Measurements from ENCODE around the gene UBE2G2. TPM values are rescaled to one million over a fixed set of nuclear protein-coding genes. Genes with fewer than 3 reads are reported as not detected.

Gene UBE2G2
- polyA plus RNA-seq, 1 experiment: 93.2 TPM

DNA sequence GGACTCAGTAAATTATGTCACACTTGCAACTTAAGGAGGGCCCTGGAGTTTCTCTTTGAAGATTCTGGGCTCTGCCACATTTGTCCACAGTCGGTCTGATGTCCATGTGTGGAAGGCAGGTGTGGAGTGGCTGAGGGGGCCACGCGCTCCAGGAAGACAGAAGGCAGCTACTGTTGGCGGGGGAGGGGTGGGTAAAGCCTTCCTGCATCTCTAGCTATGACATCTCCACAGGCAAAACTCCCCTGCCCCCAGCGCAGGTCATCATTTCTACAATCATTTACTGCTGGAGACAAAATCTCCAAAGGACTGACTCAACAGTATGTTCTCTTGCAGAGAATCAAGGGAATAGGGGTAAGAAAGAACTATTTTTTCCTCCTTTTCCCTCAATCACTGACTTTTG, 78.9 kb downstream of the UBE2G2 start:
- POLR2A ChIA-PET: no interaction called here
- CTCF ChIA-PET: no interaction called here
- Histone ChIP-seq H3K27me3 (ENCODE audit: control insufficient read depth, insufficient read depth, low read length) (peaks cover 14% of the 10 kb centered on the region), H3K36me3 (ENCODE audit: control insufficient read depth, insufficient read depth, low read length) (no peaks in the 10 kb centered on the region), H3K4me3 (ENCODE audit: low read depth, low read length) (no peak overlapping the region)
- TF ChIP-seq, protein P1, sequence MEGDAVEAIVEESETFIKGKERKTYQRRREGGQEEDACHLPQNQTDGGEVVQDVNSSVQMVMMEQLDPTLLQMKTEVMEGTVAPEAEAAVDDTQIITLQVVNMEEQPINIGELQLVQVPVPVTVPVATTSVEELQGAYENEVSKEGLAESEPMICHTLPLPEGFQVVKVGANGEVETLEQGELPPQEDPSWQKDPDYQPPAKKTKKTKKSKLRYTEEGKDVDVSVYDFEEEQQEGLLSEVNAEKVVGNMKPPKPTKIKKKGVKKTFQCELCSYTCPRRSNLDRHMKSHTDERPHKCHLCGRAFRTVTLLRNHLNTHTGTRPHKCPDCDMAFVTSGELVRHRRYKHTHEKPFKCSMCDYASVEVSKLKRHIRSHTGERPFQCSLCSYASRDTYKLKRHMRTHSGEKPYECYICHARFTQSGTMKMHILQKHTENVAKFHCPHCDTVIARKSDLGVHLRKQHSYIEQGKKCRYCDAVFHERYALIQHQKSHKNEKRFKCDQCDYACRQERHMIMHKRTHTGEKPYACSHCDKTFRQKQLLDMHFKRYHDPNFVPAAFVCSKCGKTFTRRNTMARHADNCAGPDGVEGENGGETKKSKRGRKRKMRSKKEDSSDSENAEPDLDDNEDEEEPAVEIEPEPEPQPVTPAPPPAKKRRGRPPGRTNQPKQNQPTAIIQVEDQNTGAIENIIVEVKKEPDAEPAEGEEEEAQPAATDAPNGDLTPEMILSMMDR (IDR thresholded peaks at IDR 0.05; ENCODE audit: insufficient read depth, low read depth, low read length): no peak
- DNase-seq (ENCODE audit: low read depth): no peak

DNA sequence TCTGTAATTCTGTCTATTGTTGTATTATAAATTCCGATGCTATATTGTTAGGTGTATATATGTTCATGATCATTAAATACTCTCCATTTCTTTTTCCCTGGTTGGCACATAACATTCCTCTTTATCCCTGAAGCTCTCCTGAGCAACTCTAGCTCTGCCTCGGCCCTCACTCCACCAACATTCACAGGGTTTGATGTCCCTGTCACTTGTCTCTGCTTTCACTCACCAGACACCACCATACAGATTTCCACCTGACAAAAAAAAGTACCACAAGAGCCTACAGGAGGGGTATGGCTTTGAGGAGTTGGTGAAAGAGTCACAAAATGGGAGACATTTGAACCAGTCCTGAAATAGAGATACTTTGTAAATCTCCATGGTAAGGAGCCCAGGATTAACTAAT, 81.5 kb downstream of the UBE2G2 start:
- POLR2A ChIA-PET: no interaction called here

More for the DNA sequence above, 81.5 kb downstream of the UBE2G2 start:
- TF ChIP-seq, protein P1 (IDR thresholded peaks at IDR 0.05; ENCODE audit: insufficient read depth, low read depth, low read length): no peak
- CTCF ChIA-PET: interaction anchor here (1.1 to 1.7 kb wide), 2 partner anchors 8 to 210 kb away, joined by 3 to 5 read pairs; no protein-coding TSS in a partner anchor
- DNase-seq (ENCODE audit: low read depth): no peak
- H3K4me3 ChIP-seq (ENCODE audit: low read depth, low read length): no peak overlapping the region
- H3K36me3 ChIP-seq (ENCODE audit: control insufficient read depth, insufficient read depth, low read length): no peaks in the 10 kb centered on the region
- peaks cover 18% of the 10 kb centered on the region for H3K27me3 ChIP-seq (ENCODE audit: control insufficient read depth, insufficient read depth, low read length)

Other genes starting within 250 kb of the UBE2G2 start
- not detected in 2 replicates for gene KRTAP10-3, start 243.0 kb downstream of the UBE2G2 start, polyA plus RNA-seq (2011; rRNA removed)
- not detected in 2 replicates for gene KRTAP10-4, start 228.1 kb downstream of the UBE2G2 start, polyA plus RNA-seq (2011; rRNA removed)
- gene KRTAP10-5, start 221.2 kb downstream of the UBE2G2 start, polyA plus RNA-seq (2011; rRNA removed): not detected in 2 replicates
- gene KRTAP10-6, start 209.3 kb downstream of the UBE2G2 start, polyA plus RNA-seq (2011; rRNA removed): not detected in 2 replicates
- gene KRTAP10-7, start 201.2 kb downstream of the UBE2G2 start, polyA plus RNA-seq (2011; rRNA removed): not detected in 2 replicates
- not detected in 2 replicates for gene KRTAP10-8, start 189.7 kb downstream of the UBE2G2 start, polyA plus RNA-seq (2011; rRNA removed)
- not detected in 2 replicates for gene KRTAP10-9, start 174.7 kb downstream of the UBE2G2 start, polyA plus RNA-seq (2011; rRNA removed)
- not detected in 2 replicates for gene KRTAP10-10, start 164.5 kb downstream of the UBE2G2 start, polyA plus RNA-seq (2011; rRNA removed)
- not detected in 2 replicates for gene KRTAP10-11, start 155.4 kb downstream of the UBE2G2 start, polyA plus RNA-seq (2011; rRNA removed)
- not detected in 2 replicates for gene KRTAP12-4, start 147.2 kb downstream of the UBE2G2 start, polyA plus RNA-seq (2011; rRNA removed)
- gene KRTAP12-3, start 143.9 kb downstream of the UBE2G2 start, polyA plus RNA-seq (2011; rRNA removed): not detected in 2 replicates
- gene KRTAP12-2, start 134.9 kb downstream of the UBE2G2 start, polyA plus RNA-seq (2011; rRNA removed): not detected in 2 replicates
- gene KRTAP12-1, start 119.7 kb downstream of the UBE2G2 start, polyA plus RNA-seq (2011; rRNA removed): not detected in 2 replicates
- gene KRTAP10-12, start 104.6 kb downstream of the UBE2G2 start, polyA plus RNA-seq (2011; rRNA removed): not detected in 2 replicates
- gene TSPEAR, start 90.2 kb downstream of the UBE2G2 start, polyA plus RNA-seq (2011; rRNA removed): not detected in 2 replicates
- 82.6 and 111 TPM in 2 replicates for gene SUMO3, start 16.2 kb upstream of the UBE2G2 start, polyA plus RNA-seq (2011; rRNA removed)
- gene PTTG1IP, start 71.9 kb upstream of the UBE2G2 start, polyA plus RNA-seq (2011; rRNA removed): 234 and 249 TPM in 2 replicates
- not detected in 2 replicates for gene ITGB2, start 119.1 kb upstream of the UBE2G2 start, polyA plus RNA-seq (2011; rRNA removed)
- gene SLX9, start 138.2 kb upstream of the UBE2G2 start, polyA plus RNA-seq (2011; rRNA removed): 12.1 and 12.4 TPM in 2 replicates

All from BJ (cell line).